ENCODE results near the gene EIF4G3. TPM values are rescaled to one million over a fixed set of nuclear protein-coding genes. Genes with fewer than 3 reads are reported as not detected.

The EIF4G3 gene
- total and polyA plus RNA-seq, 9 of the 15 experiments (the other 6 are each of a cell fraction or from before 2014, with no cell fraction given): 6.7 to 40.5 (median 32.1) TPM

- TF ChIP-seq CREM (IDR thresholded peaks at IDR 0.05; ENCODE audit: low read depth): peak; percentile 60; the same call in 1 of the 2 replicates
- peak; percentile 36; the same call in 1 of the 2 replicates for TF ChIP-seq KHSRP (IDR thresholded peaks at IDR 0.05)
- TF ChIP-seq FOXA3 (CRISPR knock-in tag; conservative IDR thresholded peaks at IDR 0.05 in 1 of 2, IDR thresholded peaks at IDR 0.05 in 1 of 2): peak; percentile 62 to 90; a peak in 3 of 4 replicates
- TF ChIP-seq GTF2E2 (tag; IDR thresholded peaks at IDR 0.05): no peak
- TF ChIP-seq ZNF316 (IDR thresholded peaks at IDR 0.05): peak; percentile 100
- TF ChIP-seq SP2 (IDR thresholded peaks at IDR 0.05; ENCODE audit: extremely low read depth, low read depth, low read length, poor library complexity, severe bottlenecking): no peak
- no peak for TF ChIP-seq POLR3A (IDR thresholded peaks at IDR 0.05; ENCODE audit: borderline replicate concordance, extremely low read depth, insufficient read depth, insufficient read length)
- no peak for TF ChIP-seq CHCHD3 (CRISPR knock-in tag; IDR thresholded peaks at IDR 0.05)
- no peak for TF ChIP-seq ZHX1 (conservative IDR thresholded peaks at IDR 0.05; ENCODE audit: low read length)
- peak; percentile 76 for TF ChIP-seq ZBTB17 (CRISPR knock-in tag; IDR thresholded peaks at IDR 0.05)
- TF ChIP-seq TAF15 (IDR thresholded peaks at IDR 0.05; ENCODE audit: low read depth, low read length): no peak
- no peak for TF ChIP-seq HNRNPUL1 (IDR thresholded peaks at IDR 0.05; ENCODE audit: low read length)
- TF ChIP-seq STAT5A (IDR thresholded peaks at IDR 0.05; ENCODE audit: borderline replicate concordance, low read length): peak; percentile 56
- no peak for TF ChIP-seq ZNF780A (CRISPR knock-in tag; IDR thresholded peaks at IDR 0.05)
- TF ChIP-seq CCAR2 (IDR thresholded peaks at IDR 0.05; ENCODE audit: low read depth, low read length): no peak
- TF ChIP-seq SNIP1 (IDR thresholded peaks at IDR 0.05; ENCODE audit: low read depth): 0 out of 2 replicates have a peak, but pooled peaks have one; percentile 7
- TF ChIP-seq FOXK1 (CRISPR knock-in tag; IDR thresholded peaks at IDR 0.05; ENCODE audit: borderline replicate concordance): no peak
- no peak for TF ChIP-seq PHB (CRISPR knock-in tag; IDR thresholded peaks at IDR 0.05)
- TF ChIP-seq CREB3L1 (IDR thresholded peaks at IDR 0.05; ENCODE audit: borderline replicate concordance, low read depth): no peak; the same call in 1 of the 2 replicates
- TF ChIP-seq ERF (CRISPR knock-in tag; IDR thresholded peaks at IDR 0.05): no peak; the same call in 1 of the 2 replicates
- TF ChIP-seq HNRNPH1 (optimal IDR thresholded peaks at IDR 0.05; ENCODE audit: low read depth, low read length): no peak
- no peak for TF ChIP-seq THRAP3 (IDR thresholded peaks at IDR 0.05; ENCODE audit: borderline replicate concordance)
- no peak for TF ChIP-seq USF1 (CRISPR knock-in tag; IDR thresholded peaks at IDR 0.05)
- no peak for TF ChIP-seq U2AF2 (optimal IDR thresholded peaks at IDR 0.05; ENCODE audit: low read depth, low read length)
- TF ChIP-seq KDM5B (IDR thresholded peaks at IDR 0.05; ENCODE audit: insufficient replicate concordance, low read depth, low read length): no peak
- peak; percentile 32; the same call in 1 of the 2 replicates for TF ChIP-seq BCOR (IDR thresholded peaks at IDR 0.05)
Observed at GRCh38 chr1:21022279-21023040, 154.2 kb downstream of the EIF4G3 start (continued).

Data from K562 (cell line).